CD4-positive, alpha-beta T cell treated with Interleukin-4 for 1 hour (primary cell): ENCODE results near the gene TMEM94.
A peak's percentile ranks its signal among the peaks of the same experiment; 100 is the strongest.
"Not testable (repeated sequence)": the region's sequence is repeated elsewhere in the genome, so short reads cannot be mapped to it uniquely, and the experiment has no call there.

Experiments used
- DNase-seq, 2 donors: peaks; one replicate each; pipeline ENCODE4 v3.0.0-alpha.2; 2020 to 2022

The TMEM94 gene

GRCh38 chr17:75513641-75514000 is 57.2 kb downstream of the TMEM94 start:
- no peak for DNase-seq

GRCh38 chr17:75514299-75514918 is 58.0 kb downstream of the TMEM94 start:
- DNase-seq: no peak

- DNase-seq: no peak
Measured at GRCh38 chr17:75514919-75515495, 58.6 kb downstream of the TMEM94 start.

- peak; percentile 73 to 77 for DNase-seq
Measured at GRCh38 chr17:75515496-75516254, 59.2 kb downstream of the TMEM94 start, which contains the start of gene CASKIN2. Gene CASKIN2 (minus strand): TSS chr17:75515537. CDS start chr17:75513804, 1,733 bp downstream.

- DNase-seq: peak; percentile 94
Measured at GRCh38 chr17:75516255-75516618, 59.8 kb downstream of the TMEM94 start, which contains the start of gene TSEN54. Gene TSEN54 (plus strand): TSS chr17:75516528. CDS start chr17:75516561, 33 bp downstream.

- peak in 1 of 2 donors; percentile 28 for DNase-seq
Measured at GRCh38 chr17:75516619-75517296, 60.3 kb downstream of the TMEM94 start.

GRCh38 chr17:75517297-75517865 is 60.9 kb downstream of the TMEM94 start:
- DNase-seq: peak; percentile 22 to 40

GRCh38 chr17:75518201-75518600 is 61.8 kb downstream of the TMEM94 start:
- DNase-seq: peak; percentile 60 to 73

- DNase-seq: no peak
Measured at GRCh38 chr17:75518983-75519537, 62.6 kb downstream of the TMEM94 start.

- DNase-seq: not testable (repeated sequence)
Measured at GRCh38 chr17:75520413-75520812, 64.0 kb downstream of the TMEM94 start.

GRCh38 chr17:75521290-75521689 is 64.9 kb downstream of the TMEM94 start:
- DNase-seq: no peak

GRCh38 chr17:75521951-75522727 is 65.7 kb downstream of the TMEM94 start:
- no peak for DNase-seq

GRCh38 chr17:75523647-75524046 is 67.2 kb downstream of the TMEM94 start:
- DNase-seq: no peak

GRCh38 chr17:75524269-75524969 is 68.0 kb downstream of the TMEM94 start:
- DNase-seq: no peak

- peak; percentile 86 to 88 for DNase-seq
Measured at GRCh38 chr17:75524970-75525805, 68.8 kb downstream of the TMEM94 start, which contains the start of gene LLGL2. Gene LLGL2 (plus strand): TSS chr17:75525697. CDS start chr17:75543427, 17,730 bp downstream.

- DNase-seq: no peak
Measured at GRCh38 chr17:75525806-75526554, 69.5 kb downstream of the TMEM94 start.

GRCh38 chr17:75526555-75527270 is 70.3 kb downstream of the TMEM94 start:
- no peak for DNase-seq
